ENCODE data around the gene TAF4B.
"Not testable (repeated sequence)": the region's sequence is repeated elsewhere in the genome, so short reads cannot be mapped to it uniquely, and the experiment has no call there.

Gene TAF4B

GRCh38 chr18:26425148-26425531, 198.9 kb downstream of the TAF4B start:
- DNase-seq: no peak

DNA sequence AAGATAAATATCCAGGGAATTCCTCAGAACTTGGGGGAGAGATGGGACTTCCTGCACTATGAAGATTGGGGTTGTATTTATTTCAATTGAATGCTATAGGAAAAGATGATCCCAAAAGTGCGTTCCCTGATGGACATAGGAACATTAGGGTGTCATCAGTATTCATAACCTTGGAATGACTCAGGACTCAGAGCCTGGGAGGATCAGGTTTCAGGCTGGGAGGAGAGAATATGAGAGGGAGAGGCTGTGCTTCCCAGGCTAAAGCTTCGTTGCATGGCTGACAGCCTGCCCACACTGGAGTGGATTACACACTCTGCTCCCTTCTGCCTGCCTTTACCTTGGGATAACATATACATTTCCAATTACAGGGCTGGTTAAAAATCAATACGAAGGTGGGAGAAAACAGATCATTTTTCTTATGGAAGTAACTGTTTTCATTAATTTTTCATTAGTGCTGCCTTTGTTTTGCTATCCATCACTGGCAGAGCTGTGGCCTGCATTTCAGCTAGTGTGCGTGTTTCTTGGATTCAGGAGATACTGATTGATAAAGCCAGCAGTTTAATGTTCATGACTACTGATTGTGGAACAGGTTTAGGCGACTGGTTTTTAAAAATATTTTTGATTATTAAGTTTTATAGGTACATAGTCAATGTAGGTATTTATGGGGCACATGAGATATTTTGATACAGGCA, 203.4 kb downstream of the TAF4B start:
- DNase-seq: no peak

GRCh38 chr18:26432651-26433424, 206.6 kb downstream of the TAF4B start:
- DNase-seq: no peak

DNA sequence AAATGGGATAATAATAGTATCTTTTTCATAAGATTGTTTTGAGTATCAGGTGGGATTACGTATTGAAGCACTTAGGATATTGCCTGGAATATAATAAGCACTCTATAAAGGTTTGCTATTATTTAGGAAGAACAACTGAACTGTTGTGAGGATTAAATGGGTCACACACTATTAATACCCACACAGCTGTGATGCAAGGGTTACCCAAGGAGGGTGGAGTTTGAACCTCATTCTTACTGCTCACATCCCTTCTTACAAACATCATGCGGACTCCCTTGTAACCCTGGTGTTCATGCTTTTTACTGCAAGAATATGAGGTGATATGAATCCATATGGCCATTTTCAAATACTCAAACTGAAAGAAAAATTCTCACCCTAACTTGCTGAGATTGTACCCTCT, 208.6 kb downstream of the TAF4B start:
- no peak for DNase-seq

DNA sequence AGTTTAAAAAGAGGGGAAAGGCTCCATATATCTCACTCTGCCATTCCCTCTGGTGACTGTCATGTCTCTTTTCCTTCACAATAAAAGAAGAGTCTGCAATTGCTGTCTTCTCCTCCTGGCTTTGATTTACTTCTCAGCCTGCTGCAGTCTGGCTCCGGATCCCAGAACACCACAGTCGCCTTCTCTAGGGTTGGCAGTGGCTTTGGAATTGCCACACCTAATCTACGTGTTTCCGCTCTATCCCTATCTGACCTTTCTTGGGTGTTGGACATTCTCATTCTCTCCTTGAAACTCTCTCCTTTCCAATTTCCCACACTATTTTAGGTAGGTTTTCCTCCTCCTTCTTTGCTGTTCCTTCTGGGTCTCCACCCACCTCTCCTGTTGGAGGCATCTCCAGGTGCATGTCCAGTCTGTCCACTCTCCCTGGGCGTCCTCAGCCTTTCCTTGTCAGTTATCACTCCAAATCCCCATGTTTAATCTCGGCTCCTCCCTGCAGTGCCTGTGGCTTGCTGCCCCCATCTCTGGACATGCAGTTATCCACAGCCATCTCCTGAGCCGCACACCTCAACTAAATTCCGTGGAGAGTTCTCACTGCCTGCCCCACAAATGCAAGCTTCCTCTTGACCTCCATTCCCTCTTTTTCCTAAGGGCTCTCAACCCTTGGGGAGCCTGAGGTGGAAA, 209.3 kb downstream of the TAF4B start:
- DNase-seq: no peak

DNA sequence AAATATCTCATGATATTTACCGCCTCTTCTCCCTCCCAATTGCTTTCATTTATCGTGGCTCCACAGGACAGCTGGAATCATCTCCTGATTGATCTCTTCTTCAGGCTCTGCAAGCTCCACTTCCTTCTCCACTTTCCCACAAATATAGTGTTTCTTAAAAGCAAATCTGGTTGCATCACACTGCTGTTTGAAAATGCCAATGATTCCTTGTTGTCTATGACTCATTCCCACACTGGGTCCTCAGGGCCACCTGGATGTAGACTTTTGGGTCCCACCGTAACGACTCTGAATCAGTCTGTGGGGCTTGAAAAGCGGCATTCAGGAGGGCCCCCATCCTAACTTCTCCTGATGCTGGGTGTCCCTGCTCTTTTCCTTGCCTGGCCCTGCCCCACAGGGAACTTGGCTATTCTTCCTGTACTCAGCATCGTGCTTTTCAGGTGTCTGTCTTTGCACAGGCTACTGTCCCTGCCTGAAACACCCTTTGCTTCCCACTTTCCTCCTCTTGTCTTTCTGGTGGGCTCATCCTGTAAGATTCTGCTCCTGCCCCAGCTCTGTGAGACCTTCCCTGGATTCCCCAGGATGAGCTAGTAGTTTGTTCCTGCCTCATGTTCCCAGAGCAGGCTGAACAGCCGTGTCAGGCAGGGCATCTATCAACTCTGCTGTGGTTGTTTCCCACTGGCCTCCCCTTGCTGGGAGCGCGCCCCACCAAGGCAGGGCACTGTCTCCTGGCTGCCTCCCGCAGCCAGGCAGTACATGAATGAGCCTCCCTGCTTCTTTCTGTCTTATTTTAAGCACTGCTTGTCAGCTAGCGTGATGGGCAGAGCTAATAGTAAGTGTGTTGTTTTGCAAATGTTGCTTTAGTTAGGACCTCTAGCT, 210.2 kb downstream of the TAF4B start:
- no peak for DNase-seq

- not testable (repeated sequence) for DNase-seq
Measured at GRCh38 chr18:26437634-26438033, 211.4 kb downstream of the TAF4B start.

- DNase-seq: no peak
Measured at GRCh38 chr18:26438980-26439379, 212.7 kb downstream of the TAF4B start.

- no peak for DNase-seq
Measured at GRCh38 chr18:26439537-26439936, 213.3 kb downstream of the TAF4B start.

DNA sequence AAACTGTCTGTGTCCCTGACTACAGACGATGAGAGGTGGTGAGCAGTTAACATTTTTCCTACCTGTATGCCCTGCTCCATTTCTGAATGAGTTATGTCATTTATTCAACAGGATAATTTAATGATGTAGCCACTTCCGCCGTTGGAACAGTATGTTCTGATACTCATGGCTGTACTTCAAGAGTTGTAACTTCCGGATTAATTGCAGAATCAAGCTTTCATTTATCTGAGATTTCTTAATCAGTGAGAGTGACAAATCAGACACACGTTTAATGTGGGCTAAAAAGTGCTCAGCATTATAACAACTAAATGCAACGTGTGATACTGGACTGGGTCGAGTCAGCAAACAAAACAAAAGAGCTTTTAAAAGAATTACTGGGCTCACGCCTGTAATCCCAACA, 214.4 kb downstream of the TAF4B start:
- DNase-seq: no peak
